ENCODE results near the gene KCNQ1. TPM values are rescaled to one million over a fixed set of nuclear protein-coding genes. Genes with fewer than 3 reads are reported as not detected.

KCNQ1 gene
- polyA plus RNA-seq, 1 of the 3 experiments (the other 2 are of a cell fraction), result 0.05 TPM

DNA sequence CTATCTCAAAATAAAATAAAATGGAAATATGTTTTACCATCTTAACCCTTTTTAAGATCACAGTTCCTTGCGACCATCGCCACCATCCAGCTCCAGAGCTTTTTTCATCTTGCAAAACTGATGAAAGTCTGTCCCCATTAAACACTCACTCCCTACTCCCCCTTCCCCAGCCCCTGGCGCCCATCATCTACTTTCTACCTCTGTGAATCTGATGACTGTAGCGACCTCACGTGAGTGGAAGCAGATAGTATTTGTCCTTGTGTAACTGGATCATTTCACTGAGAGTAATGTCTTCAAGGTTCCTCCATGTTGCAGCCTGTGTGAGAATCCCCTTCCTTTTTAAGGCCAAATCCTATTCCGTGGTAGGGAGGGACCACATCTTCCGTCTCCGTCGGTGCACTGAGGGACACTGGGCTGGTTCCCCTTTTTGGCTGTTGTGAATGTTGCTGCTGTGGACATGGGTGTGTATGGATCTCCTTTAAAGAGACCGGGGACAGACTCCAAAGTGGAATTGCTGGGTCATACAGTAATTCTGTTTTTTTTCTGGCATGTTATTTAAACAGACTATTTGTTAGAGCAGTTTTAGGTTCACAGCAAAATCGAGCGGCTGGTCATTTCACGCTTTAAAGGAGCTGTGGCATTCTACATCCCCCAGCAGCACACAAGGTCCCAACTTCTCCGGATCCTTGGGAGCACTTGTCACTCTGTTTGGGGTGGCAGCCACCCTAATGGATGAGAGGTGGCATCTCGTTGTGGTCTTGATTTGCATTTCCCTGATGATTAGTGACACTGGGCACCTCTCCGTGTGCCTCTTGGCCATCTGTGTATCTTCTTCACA, 120.0 kb downstream of the KCNQ1 start:
- H3K9me3 ChIP-seq, result no peaks in the 10 kb centered on the region
- H4K20me1 ChIP-seq (ENCODE audit: insufficient read depth), result no peaks in the 10 kb centered on the region
- H3K36me3 ChIP-seq (replicated peaks in 1 of 2; ENCODE audit: control insufficient read depth in 1 of 2, insufficient read depth in 2 of 2, low read length in 1 of 2), result no peaks in the 10 kb centered on the region
- peaks cover 0 to 10% of the 10 kb centered on the region in 2 experiments; a peak in 1 of 4 replicates for H3K4me1 ChIP-seq (ENCODE audit: control insufficient read depth in 1 of 2, insufficient read depth in 2 of 2, low read depth in 1 of 2, low read length in 1 of 2)
- no peaks in the 10 kb centered on the region for H3K27me3 ChIP-seq (ENCODE audit: insufficient read depth)
- no peak for DNase-seq
- H3K4me2 ChIP-seq, result no peak overlapping the region
- no peaks in the 10 kb centered on the region for H3K79me2 ChIP-seq (ENCODE audit: insufficient read depth)
- ChIA-PET CTCF (interaction anchor here (2.6 to 3.7 kb wide), 2 partner anchors 32 to 323 kb away, joined by 11 to 20 read pairs; no protein-coding TSS in a partner anchor), POLR2A (no interaction called here)
- H3K9me2 ChIP-seq, result no peaks in the 10 kb centered on the region
- H3K27ac ChIP-seq (ENCODE audit: low read depth in 2 of 2, low read length in 1 of 2), result no peak overlapping the region
- TF ChIP-seq, protein P1, sequence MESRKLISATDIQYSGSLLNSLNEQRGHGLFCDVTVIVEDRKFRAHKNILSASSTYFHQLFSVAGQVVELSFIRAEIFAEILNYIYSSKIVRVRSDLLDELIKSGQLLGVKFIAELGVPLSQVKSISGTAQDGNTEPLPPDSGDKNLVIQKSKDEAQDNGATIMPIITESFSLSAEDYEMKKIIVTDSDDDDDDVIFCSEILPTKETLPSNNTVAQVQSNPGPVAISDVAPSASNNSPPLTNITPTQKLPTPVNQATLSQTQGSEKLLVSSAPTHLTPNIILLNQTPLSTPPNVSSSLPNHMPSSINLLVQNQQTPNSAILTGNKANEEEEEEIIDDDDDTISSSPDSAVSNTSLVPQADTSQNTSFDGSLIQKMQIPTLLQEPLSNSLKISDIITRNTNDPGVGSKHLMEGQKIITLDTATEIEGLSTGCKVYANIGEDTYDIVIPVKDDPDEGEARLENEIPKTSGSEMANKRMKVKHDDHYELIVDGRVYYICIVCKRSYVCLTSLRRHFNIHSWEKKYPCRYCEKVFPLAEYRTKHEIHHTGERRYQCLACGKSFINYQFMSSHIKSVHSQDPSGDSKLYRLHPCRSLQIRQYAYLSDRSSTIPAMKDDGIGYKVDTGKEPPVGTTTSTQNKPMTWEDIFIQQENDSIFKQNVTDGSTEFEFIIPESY (IDR thresholded peaks at IDR 0.05; ENCODE audit: borderline replicate concordance, low read depth), result no peak
- no peak for TF ChIP-seq RFX5 (IDR thresholded peaks at IDR 0.05; ENCODE audit: low read length)
- TF ChIP-seq MXI1 (IDR thresholded peaks at IDR 0.05; ENCODE audit: low read depth, low read length), result no peak
- TF ChIP-seq CHD2 (IDR thresholded peaks at IDR 0.05; ENCODE audit: low read length, partially characterized antibody), result no peak
- TF ChIP-seq, protein P2, sequence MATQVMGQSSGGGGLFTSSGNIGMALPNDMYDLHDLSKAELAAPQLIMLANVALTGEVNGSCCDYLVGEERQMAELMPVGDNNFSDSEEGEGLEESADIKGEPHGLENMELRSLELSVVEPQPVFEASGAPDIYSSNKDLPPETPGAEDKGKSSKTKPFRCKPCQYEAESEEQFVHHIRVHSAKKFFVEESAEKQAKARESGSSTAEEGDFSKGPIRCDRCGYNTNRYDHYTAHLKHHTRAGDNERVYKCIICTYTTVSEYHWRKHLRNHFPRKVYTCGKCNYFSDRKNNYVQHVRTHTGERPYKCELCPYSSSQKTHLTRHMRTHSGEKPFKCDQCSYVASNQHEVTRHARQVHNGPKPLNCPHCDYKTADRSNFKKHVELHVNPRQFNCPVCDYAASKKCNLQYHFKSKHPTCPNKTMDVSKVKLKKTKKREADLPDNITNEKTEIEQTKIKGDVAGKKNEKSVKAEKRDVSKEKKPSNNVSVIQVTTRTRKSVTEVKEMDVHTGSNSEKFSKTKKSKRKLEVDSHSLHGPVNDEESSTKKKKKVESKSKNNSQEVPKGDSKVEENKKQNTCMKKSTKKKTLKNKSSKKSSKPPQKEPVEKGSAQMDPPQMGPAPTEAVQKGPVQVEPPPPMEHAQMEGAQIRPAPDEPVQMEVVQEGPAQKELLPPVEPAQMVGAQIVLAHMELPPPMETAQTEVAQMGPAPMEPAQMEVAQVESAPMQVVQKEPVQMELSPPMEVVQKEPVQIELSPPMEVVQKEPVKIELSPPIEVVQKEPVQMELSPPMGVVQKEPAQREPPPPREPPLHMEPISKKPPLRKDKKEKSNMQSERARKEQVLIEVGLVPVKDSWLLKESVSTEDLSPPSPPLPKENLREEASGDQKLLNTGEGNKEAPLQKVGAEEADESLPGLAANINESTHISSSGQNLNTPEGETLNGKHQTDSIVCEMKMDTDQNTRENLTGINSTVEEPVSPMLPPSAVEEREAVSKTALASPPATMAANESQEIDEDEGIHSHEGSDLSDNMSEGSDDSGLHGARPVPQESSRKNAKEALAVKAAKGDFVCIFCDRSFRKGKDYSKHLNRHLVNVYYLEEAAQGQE (IDR thresholded peaks at IDR 0.05; ENCODE audit: low read depth, low read length), result no peak
- TF ChIP-seq POLR2AphosphoS5 (IDR thresholded peaks at IDR 0.05; ENCODE audit: low read depth, low read length), result no peak
- no peak for TF ChIP-seq GABPA (IDR thresholded peaks at IDR 0.05; ENCODE audit: low read depth)
- TF ChIP-seq JUND (IDR thresholded peaks at IDR 0.05), result no peak
- no peak for TF ChIP-seq EZH2phosphoT487 (IDR thresholded peaks at IDR 0.05; ENCODE audit: borderline replicate concordance, low read depth)
- no peak for TF ChIP-seq GATA2 (CRISPR knock-in tag; IDR thresholded peaks at IDR 0.05)
- no peak for TF ChIP-seq RAD21 (IDR thresholded peaks at IDR 0.05; ENCODE audit: low read length)
- TF ChIP-seq, protein P3, sequence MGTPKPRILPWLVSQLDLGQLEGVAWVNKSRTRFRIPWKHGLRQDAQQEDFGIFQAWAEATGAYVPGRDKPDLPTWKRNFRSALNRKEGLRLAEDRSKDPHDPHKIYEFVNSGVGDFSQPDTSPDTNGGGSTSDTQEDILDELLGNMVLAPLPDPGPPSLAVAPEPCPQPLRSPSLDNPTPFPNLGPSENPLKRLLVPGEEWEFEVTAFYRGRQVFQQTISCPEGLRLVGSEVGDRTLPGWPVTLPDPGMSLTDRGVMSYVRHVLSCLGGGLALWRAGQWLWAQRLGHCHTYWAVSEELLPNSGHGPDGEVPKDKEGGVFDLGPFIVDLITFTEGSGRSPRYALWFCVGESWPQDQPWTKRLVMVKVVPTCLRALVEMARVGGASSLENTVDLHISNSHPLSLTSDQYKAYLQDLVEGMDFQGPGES (IDR thresholded peaks at IDR 0.05; ENCODE audit: low read depth, low read length), result no peak
- TF ChIP-seq FOXM1 (IDR thresholded peaks at IDR 0.05; ENCODE audit: low read depth), result no peak
- TF ChIP-seq MEF2A (IDR thresholded peaks at IDR 0.05; ENCODE audit: borderline replicate concordance, low read depth), result no peak
- no peak for TF ChIP-seq TCF12 (IDR thresholded peaks at IDR 0.05)
- no peak for TF ChIP-seq FOXJ3 (CRISPR knock-in tag; IDR thresholded peaks at IDR 0.05)
- TF ChIP-seq SIN3A (IDR thresholded peaks at IDR 0.05; ENCODE audit: borderline replicate concordance, low read depth, low read length), result no peak
- TF ChIP-seq, protein P4, sequence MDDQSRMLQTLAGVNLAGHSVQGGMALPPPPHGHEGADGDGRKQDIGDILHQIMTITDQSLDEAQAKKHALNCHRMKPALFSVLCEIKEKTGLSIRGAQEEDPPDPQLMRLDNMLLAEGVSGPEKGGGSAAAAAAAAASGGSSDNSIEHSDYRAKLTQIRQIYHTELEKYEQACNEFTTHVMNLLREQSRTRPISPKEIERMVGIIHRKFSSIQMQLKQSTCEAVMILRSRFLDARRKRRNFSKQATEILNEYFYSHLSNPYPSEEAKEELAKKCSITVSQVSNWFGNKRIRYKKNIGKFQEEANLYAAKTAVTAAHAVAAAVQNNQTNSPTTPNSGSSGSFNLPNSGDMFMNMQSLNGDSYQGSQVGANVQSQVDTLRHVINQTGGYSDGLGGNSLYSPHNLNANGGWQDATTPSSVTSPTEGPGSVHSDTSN (IDR thresholded peaks at IDR 0.05), result no peak
- TF ChIP-seq SMC3 (IDR thresholded peaks at IDR 0.05; ENCODE audit: low read depth, low read length), result no peak
- H3F3A ChIP-seq (replicated peaks; ENCODE audit: insufficient read depth), result no peaks in the 10 kb centered on the region
- 62% methylated on average over 16 of the region's 16 CpGs for WGBS (ENCODE audit: low lambda C conversion rate)
- no peak overlapping the region for H2AFZ ChIP-seq (ENCODE audit: low read depth)
- H3K4me3 ChIP-seq (ENCODE audit: low read depth in 2 of 2, low read length in 1 of 2), result no peak overlapping the region
- no peak overlapping the region for H3K9ac ChIP-seq

Data from SK-N-SH (cell line).